ENCODE measurements around the gene PRMT9.

- TF ChIP-seq CTCF (conservative IDR thresholded peaks at IDR 0.05 in 1 of 2, IDR thresholded peaks at IDR 0.05 in 1 of 2; ENCODE audit: extremely low read depth in 1 of 2, insufficient read depth in 1 of 2, low read depth in 1 of 2, low read length in 2 of 2) (no peak), EZH2 (IDR thresholded peaks at IDR 0.05; ENCODE audit: borderline replicate concordance, low read length) (no peak)
Observed at GRCh38 chr4:147674496-147674895, 9.5 kb downstream of the PRMT9 start.
